Suprapubic skin (tissue), 4 donors: ENCODE data around the gene ZDHHC22. TPM values are rescaled to one million over a fixed set of nuclear protein-coding genes. Genes with fewer than 3 reads are reported as not detected.

Experiments
- DNase-seq, 2 donors: peaks; one replicate each; pipeline ENCODE4 v3.0.0-alpha.2; 2019; ENCODE audit warnings: low spot score in 2 of 2
- H3K27ac ChIP-seq: fragments of 200-600 bp; sonication (generic); one replicate; pipeline ENCODE4 v1.5.1; 2019
- H3K27me3 ChIP-seq: fragments of 200-600 bp; sonication (generic); one replicate; pipeline ENCODE4 v1.5.1; 2019
- H3K36me3 ChIP-seq: fragments of 200-600 bp; sonication (generic); one replicate; pipeline ENCODE4 v1.5.1; 2019
- H3K4me1 ChIP-seq: fragments of 200-600 bp; sonication (generic); one replicate; pipeline ENCODE4 v1.5.1; 2019
- H3K4me3 ChIP-seq: fragments of 200-600 bp; sonication (generic); one replicate; pipeline ENCODE4 v1.5.1; 2019; ENCODE audit warnings: mild to moderate bottlenecking
- H3K9me3 ChIP-seq: fragments of 200-600 bp; sonication (generic); one replicate; pipeline ENCODE4 v1.5.1; 2019
- CTCF ChIP-seq, 2 donors: fragments of 200-600 bp in 1 of 2; fragments of 450-650 bp in 1 of 2; sonication (generic) in 1 of 2; IDR thresholded peaks; one replicate each; pipeline ENCODE4 v1.5.1; 2016 to 2019; ENCODE audit warnings: antibody characterized with exemption in 2 of 2, mild to moderate bottlenecking in 1 of 2, moderate library complexity in 1 of 2
- EP300 ChIP-seq: sonication (generic); formaldehyde crosslinking; IDR thresholded peaks from one replicate; pipeline ENCODE4 v1.6.1; 2017; ENCODE audit warnings: antibody characterized with exemption
- POLR2A ChIP-seq, 2 donors: fragments of 450-650 bp; IDR thresholded peaks; one replicate each; pipeline ENCODE4 v1.6.1; 2017; ENCODE audit warnings: antibody characterized with exemption in 2 of 2, mild to moderate bottlenecking in 2 of 2, moderate library complexity in 2 of 2
- POLR2AphosphoS5 ChIP-seq, 3 donors: sonication (generic); formaldehyde crosslinking; IDR thresholded peaks; one replicate each; pipeline ENCODE4 v1.6.1; 2017; ENCODE audit warnings: antibody characterized with exemption in 3 of 3
- WGBS: methylation state at CpG from one replicate; pipeline ENCODE4 v1.1.5; 2018; 5-methylcytosine and 5-hydroxymethylcytosine counted together
- total RNA-seq, 4 donors: library from RNA; depleted of rRNA; stranded (reverse); fragments of >200 nt; gene quantifications; one replicate each; pipeline ENCODE4 v1.1.0, GENCODE V29; 2016

ZDHHC22 gene
- total RNA-seq, 4 donors from 2014 or later: not detected

- Histone ChIP-seq H3K36me3 (no peaks in the 10 kb centered on the region), H3K27ac (peak overlapping the region; percentile 68), H3K4me1 (peaks cover 38% of the 10 kb centered on the region), H3K4me3 (no peak overlapping the region), H3K27me3 (peaks cover 49% of the 10 kb centered on the region), H3K9me3 (no peaks in the 10 kb centered on the region)
- WGBS: 32% methylated on average over 2 of the region's 2 CpGs
- no peak for DNase-seq
- no peak for TF ChIP-seq POLR2AphosphoS5 (IDR thresholded peaks at IDR 0.05)
Measured at GRCh38 chr14:77185093-77185465, 43.5 kb upstream of the ZDHHC22 start.

GRCh38 chr14:77184396-77185092, 43.0 kb upstream of the ZDHHC22 start:
- peak overlapping the region; percentile 68 for H3K27ac ChIP-seq
- no peaks in the 10 kb centered on the region for H3K36me3 ChIP-seq
- 64% methylated on average over 8 of the region's 11 CpGs for WGBS
- TF ChIP-seq POLR2A (IDR thresholded peaks at IDR 0.05): no peak
- H3K4me1 ChIP-seq: peaks cover 38% of the 10 kb centered on the region
- H3K27me3 ChIP-seq: peaks cover 49% of the 10 kb centered on the region
- H3K4me3 ChIP-seq: no peak overlapping the region
- DNase-seq: peak in 1 of 2 donors; percentile 49
- H3K9me3 ChIP-seq: no peaks in the 10 kb centered on the region

GRCh38 chr14:77183896-77184295, 42.3 kb upstream of the ZDHHC22 start:
- H3K27me3 ChIP-seq: peaks cover 49% of the 10 kb centered on the region
- no peaks in the 10 kb centered on the region for H3K36me3 ChIP-seq
- DNase-seq: no peak
- H3K4me3 ChIP-seq: no peak overlapping the region
- WGBS: 65% methylated on average over 5 of the region's 5 CpGs
- no peak for TF ChIP-seq POLR2AphosphoS5 (IDR thresholded peaks at IDR 0.05)
- TF ChIP-seq POLR2A (IDR thresholded peaks at IDR 0.05): no peak
- TF ChIP-seq EP300: no peak
- TF ChIP-seq CTCF (IDR thresholded peaks at IDR 0.05): no peak
- H3K9me3 ChIP-seq: no peaks in the 10 kb centered on the region
- H3K27ac ChIP-seq: peak overlapping the region; percentile 68
- H3K4me1 ChIP-seq: peaks cover 38% of the 10 kb centered on the region

- 17% methylated on average over 3 of the region's 46 CpGs for WGBS
Measured at GRCh38 chr14:77181603-77182437, 40.2 kb upstream of the ZDHHC22 start, which contains the start of gene TMEM63C. Gene TMEM63C, plus strand, starts transcription at chr14:77181798. Its CDS starts 37,016 bp downstream, at chr14:77218814.

GRCh38 chr14:77180726-77181602, 39.4 kb upstream of the ZDHHC22 start:
- Histone ChIP-seq H3K27me3 (peaks cover 39% of the 10 kb centered on the region), H3K4me3 (peak overlapping the region; percentile 49), H3K4me1 (peaks cover 31% of the 10 kb centered on the region), H3K27ac (no peak overlapping the region), H3K36me3 (no peaks in the 10 kb centered on the region), H3K9me3 (no peaks in the 10 kb centered on the region)
- WGBS: 52% methylated on average over 7 of the region's 12 CpGs
- no peak for TF ChIP-seq CTCF (IDR thresholded peaks at IDR 0.05)
- no peak for TF ChIP-seq POLR2A (IDR thresholded peaks at IDR 0.05)
- TF ChIP-seq POLR2AphosphoS5 (IDR thresholded peaks at IDR 0.05): no peak
- TF ChIP-seq EP300: no peak
- DNase-seq: no peak

More at GRCh38 chr14:77181603-77182437, 40.2 kb upstream of the ZDHHC22 start, which contains the start of gene TMEM63C:
- H3K27ac ChIP-seq: no peak within 1 kb of the TSS
- no peak for TF ChIP-seq EP300
- no peak for TF ChIP-seq POLR2A (IDR thresholded peaks at IDR 0.05)
- TF ChIP-seq CTCF (IDR thresholded peaks at IDR 0.05): no peak
- no peak for TF ChIP-seq POLR2AphosphoS5 (IDR thresholded peaks at IDR 0.05)
- no peak for DNase-seq
- H3K4me1 ChIP-seq: peaks cover 32% of the 10 kb centered on the region
- H3K27me3 ChIP-seq: peaks cover 39% of the 10 kb centered on the region
- peak within 1 kb of the TSS; percentile 49 for H3K4me3 ChIP-seq
- H3K9me3 ChIP-seq: no peaks in the 10 kb centered on the region
- H3K36me3 ChIP-seq: no peaks in the 10 kb centered on the region
